Measurements from ENCODE around the gene CLDN17. TPM values are rescaled to one million over a fixed set of nuclear protein-coding genes. Genes with fewer than 3 reads are reported as not detected.

CLDN17 gene, protein sequence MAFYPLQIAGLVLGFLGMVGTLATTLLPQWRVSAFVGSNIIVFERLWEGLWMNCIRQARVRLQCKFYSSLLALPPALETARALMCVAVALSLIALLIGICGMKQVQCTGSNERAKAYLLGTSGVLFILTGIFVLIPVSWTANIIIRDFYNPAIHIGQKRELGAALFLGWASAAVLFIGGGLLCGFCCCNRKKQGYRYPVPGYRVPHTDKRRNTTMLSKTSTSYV
- not detected for total RNA-seq
- long read RNA-seq: 0 reads

DNA sequence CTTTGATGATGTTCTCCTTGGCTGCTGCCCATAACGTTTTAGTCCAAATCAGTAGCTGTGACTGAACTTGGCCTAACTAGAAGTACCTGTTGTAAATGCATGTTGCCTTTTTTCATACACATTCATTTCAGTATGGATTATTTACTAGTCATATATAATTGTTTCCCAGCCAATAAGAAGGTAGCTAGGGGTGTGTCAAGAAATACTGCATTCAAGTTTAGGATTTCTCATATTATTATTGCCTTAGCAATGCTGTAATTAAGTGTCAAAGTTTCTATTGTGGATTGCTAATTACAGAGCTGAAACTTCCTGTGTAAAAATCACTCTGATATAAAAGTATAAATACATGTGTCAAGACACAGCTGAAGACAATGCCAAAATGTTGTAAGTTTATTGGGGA lies at the start of gene CLDN17:
TSS of gene CLDN17 (minus strand) at position 101 of the 400 bp plus-strand sequence. CDS start 188 bp downstream, outside the sequence.
- intact Hi-C loops (cut with DNase I): no loop called here
- H3K36me3 ChIP-seq: no peaks in the 10 kb centered on the region
- no peaks in the 10 kb centered on the region for H3K27me3 ChIP-seq
- WGBS (ENCODE audit: insufficient coverage, low coverage, low lambda C conversion rate, missing lambda C conversion rate): 33% methylated on average over 1 of the region's 1 CpG
- no peaks in the 10 kb centered on the region for H3K9me3 ChIP-seq
- no peak for ATAC-seq
- no peaks in the 10 kb centered on the region for H3K4me1 ChIP-seq
- H3K27ac ChIP-seq: no peak within 1 kb of the TSS
- H3K4me3 ChIP-seq: no peak within 1 kb of the TSS
- TF ChIP-seq POLR2A (IDR thresholded peaks at IDR 0.05): no peak
- no peak for DNase-seq

GRCh38 chr21:30216041-30216723 lies 49.6 kb upstream of the CLDN17 start, which contains the start of gene CLDN8:
TSS of gene CLDN8 (minus strand) at chr21:30216097. CDS start at chr21:30215925, 172 bp downstream.
- Histone ChIP-seq H3K27ac (no peak within 1 kb of the TSS), H3K4me1 (no peaks in the 10 kb centered on the region), H3K4me3 (no peak within 1 kb of the TSS), H3K9me3 (no peaks in the 10 kb centered on the region), H3K27me3 (no peaks in the 10 kb centered on the region), H3K36me3 (no peaks in the 10 kb centered on the region)
- ATAC-seq: no peak
- intact Hi-C loops (cut with DNase I): no loop called here
- TF ChIP-seq, protein P1, sequence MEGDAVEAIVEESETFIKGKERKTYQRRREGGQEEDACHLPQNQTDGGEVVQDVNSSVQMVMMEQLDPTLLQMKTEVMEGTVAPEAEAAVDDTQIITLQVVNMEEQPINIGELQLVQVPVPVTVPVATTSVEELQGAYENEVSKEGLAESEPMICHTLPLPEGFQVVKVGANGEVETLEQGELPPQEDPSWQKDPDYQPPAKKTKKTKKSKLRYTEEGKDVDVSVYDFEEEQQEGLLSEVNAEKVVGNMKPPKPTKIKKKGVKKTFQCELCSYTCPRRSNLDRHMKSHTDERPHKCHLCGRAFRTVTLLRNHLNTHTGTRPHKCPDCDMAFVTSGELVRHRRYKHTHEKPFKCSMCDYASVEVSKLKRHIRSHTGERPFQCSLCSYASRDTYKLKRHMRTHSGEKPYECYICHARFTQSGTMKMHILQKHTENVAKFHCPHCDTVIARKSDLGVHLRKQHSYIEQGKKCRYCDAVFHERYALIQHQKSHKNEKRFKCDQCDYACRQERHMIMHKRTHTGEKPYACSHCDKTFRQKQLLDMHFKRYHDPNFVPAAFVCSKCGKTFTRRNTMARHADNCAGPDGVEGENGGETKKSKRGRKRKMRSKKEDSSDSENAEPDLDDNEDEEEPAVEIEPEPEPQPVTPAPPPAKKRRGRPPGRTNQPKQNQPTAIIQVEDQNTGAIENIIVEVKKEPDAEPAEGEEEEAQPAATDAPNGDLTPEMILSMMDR (IDR thresholded peaks at IDR 0.05): no peak
- TF ChIP-seq POLR2A (IDR thresholded peaks at IDR 0.05): no peak
- 41% methylated on average over 5 of the region's 5 CpGs for WGBS (ENCODE audit: insufficient coverage, low coverage, low lambda C conversion rate, missing lambda C conversion rate)
- DNase-seq: no peak

GRCh38 chr21:30211071-30211470 lies 44.5 kb upstream of the CLDN17 start:
- H3K36me3 ChIP-seq: no peaks in the 10 kb centered on the region
- ATAC-seq (no peak), DNase-seq (no peak)
- WGBS (ENCODE audit: insufficient coverage, low coverage, low lambda C conversion rate, missing lambda C conversion rate): 0% methylated on average over 1 of the region's 1 CpG
- no peak overlapping the region for H3K4me3 ChIP-seq
- no peaks in the 10 kb centered on the region for H3K27me3 ChIP-seq
- no peak overlapping the region for H3K27ac ChIP-seq
- TF ChIP-seq POLR2A (IDR thresholded peaks at IDR 0.05): no peak
- TF ChIP-seq, protein P1 (IDR thresholded peaks at IDR 0.05): no peak
- no peaks in the 10 kb centered on the region for H3K4me1 ChIP-seq
- intact Hi-C loops (cut with DNase I): no loop called here
- H3K9me3 ChIP-seq: no peaks in the 10 kb centered on the region

GRCh38 chr21:30209601-30210000 lies 43.0 kb upstream of the CLDN17 start:
- Histone ChIP-seq H3K27me3 (no peaks in the 10 kb centered on the region), H3K9me3 (no peaks in the 10 kb centered on the region), H3K4me1 (no peaks in the 10 kb centered on the region), H3K36me3 (no peaks in the 10 kb centered on the region), H3K27ac (no peak overlapping the region), H3K4me3 (no peak overlapping the region)
- WGBS (ENCODE audit: insufficient coverage, low coverage, low lambda C conversion rate, missing lambda C conversion rate): 57% methylated on average over 5 of the region's 5 CpGs
- ATAC-seq (no peak), DNase-seq (no peak)
- intact Hi-C loops (cut with DNase I): no loop called here
- no peak for TF ChIP-seq POLR2A (IDR thresholded peaks at IDR 0.05)

- intact Hi-C loops (cut with DNase I): no loop called here
- Histone ChIP-seq H3K36me3 (no peaks in the 10 kb centered on the region), H3K27me3 (no peaks in the 10 kb centered on the region), H3K9me3 (no peaks in the 10 kb centered on the region), H3K4me3 (no peak overlapping the region), H3K4me1 (no peaks in the 10 kb centered on the region), H3K27ac (no peak overlapping the region)
- 45% methylated on average over 1 of the region's 1 CpG for WGBS (ENCODE audit: insufficient coverage, low coverage, low lambda C conversion rate, missing lambda C conversion rate)
- no peak for DNase-seq
- ATAC-seq: no peak
- TF ChIP-seq, protein P1 (IDR thresholded peaks at IDR 0.05): no peak
- TF ChIP-seq POLR2A (IDR thresholded peaks at IDR 0.05): no peak
Observed at GRCh38 chr21:30207252-30207579, 40.6 kb upstream of the CLDN17 start.
